OCI-LY1 (cell line): ENCODE results near the gene PTRHD1.

Source experiments
- H2AFZ ChIP-seq: fragments of 200-600 bp; sonication (generic), shearing (Covaris generic); 2 replicates; pipeline ENCODE4 v1.6.0; 2014; ENCODE audit warnings: antibody characterized with exemption, mild to moderate bottlenecking, low read length
- H3F3A ChIP-seq: fragments of 200-600 bp; sonication (generic), shearing (Covaris generic); 2 replicates; pipeline ENCODE4 v1.6.0; 2014; ENCODE audit warnings: mild to moderate bottlenecking, antibody characterized with exemption, low read length, moderate library complexity; ENCODE audit not compliant: insufficient read depth
- H3K27ac ChIP-seq: fragments of 200-600 bp; sonication (generic); 2 replicates; pipeline ENCODE4 v1.5.1; 2014; ENCODE audit warnings: low read length, mixed run types, mild to moderate bottlenecking, low read depth; ENCODE audit not compliant: poor library complexity, severe bottlenecking
- H3K27me3 ChIP-seq: fragments of 200-600 bp; sonication (generic); 2 replicates; pipeline ENCODE4 v1.6.0; 2014; ENCODE audit warnings: antibody characterized with exemption, mild to moderate bottlenecking, low read length, moderate library complexity; ENCODE audit not compliant: insufficient read depth
- H3K36me3 ChIP-seq: fragments of 200-600 bp; sonication (generic); 2 replicates; pipeline ENCODE4 v1.6.1; 2014; ENCODE audit warnings: mild to moderate bottlenecking, antibody characterized with exemption, low read length, moderate library complexity, mixed read lengths; ENCODE audit not compliant: insufficient read depth
- H3K4me1 ChIP-seq: fragments of 200-600 bp; sonication (generic); 2 replicates; pipeline ENCODE4 v1.5.1; 2014; ENCODE audit warnings: mild to moderate bottlenecking, low read length, moderate library complexity; ENCODE audit not compliant: insufficient read depth, severe bottlenecking
- H3K4me2 ChIP-seq: fragments of 200-600 bp; sonication (generic), shearing (Covaris generic); 2 replicates; pipeline ENCODE4 v1.6.1; 2014; ENCODE audit warnings: low read length
- H3K4me3 ChIP-seq: fragments of 200-600 bp; sonication (generic); 2 replicates; pipeline ENCODE4 v1.5.1; 2014; ENCODE audit warnings: low read length, low read depth, mild to moderate bottlenecking, mixed read lengths; ENCODE audit not compliant: poor library complexity, severe bottlenecking
- H3K79me2 ChIP-seq: fragments of 200-600 bp; shearing (Covaris generic); 2 replicates; pipeline ENCODE4 v1.6.1; 2016; ENCODE audit warnings: mixed run types, low read length, mixed read lengths; ENCODE audit not compliant: insufficient read depth
- H3K9ac ChIP-seq: fragments of 200-600 bp; sonication (generic), shearing (Covaris generic); 2 replicates; pipeline ENCODE4 v1.6.1; 2014; ENCODE audit warnings: mild to moderate bottlenecking, low read length, mixed read lengths
- H3K9me2 ChIP-seq: fragments of 200-600 bp; sonication (generic), shearing (Covaris generic); 2 replicates; pipeline ENCODE4 v1.6.1; 2014; ENCODE audit warnings: low read depth, mild to moderate bottlenecking, low read length, mixed read lengths
- H3K9me3 ChIP-seq: fragments of 200-600 bp; shearing (Covaris generic); 2 replicates; pipeline ENCODE4 v1.6.1; 2014; ENCODE audit warnings: low read length, mixed read lengths
- H4K20me1 ChIP-seq: fragments of 200-600 bp; sonication (generic), shearing (Covaris generic); 2 replicates; pipeline ENCODE4 v1.6.0; 2016; ENCODE audit warnings: mild to moderate bottlenecking, low read length; ENCODE audit not compliant: insufficient read depth
- EZH2 ChIP-seq: fragments of 200-600 bp; sonication (generic), shearing (Covaris generic); IDR thresholded peaks from 2 replicates; pipeline ENCODE4 v1.8.0; 2017; ENCODE audit warnings: borderline replicate concordance, mixed run types, mild to moderate bottlenecking, antibody characterized with exemption, low read length, moderate library complexity, mixed read lengths
- TF ChIP-seq, protein P1 (sequence below): fragments of 200-600 bp; sonication (generic), shearing (Covaris generic); IDR thresholded peaks from 2 replicates; pipeline ENCODE4 v1.5.1; 2017; ENCODE audit warnings: mild to moderate bottlenecking, antibody characterized with exemption, low read length, moderate library complexity, mixed read lengths

The PTRHD1 gene

DNA sequence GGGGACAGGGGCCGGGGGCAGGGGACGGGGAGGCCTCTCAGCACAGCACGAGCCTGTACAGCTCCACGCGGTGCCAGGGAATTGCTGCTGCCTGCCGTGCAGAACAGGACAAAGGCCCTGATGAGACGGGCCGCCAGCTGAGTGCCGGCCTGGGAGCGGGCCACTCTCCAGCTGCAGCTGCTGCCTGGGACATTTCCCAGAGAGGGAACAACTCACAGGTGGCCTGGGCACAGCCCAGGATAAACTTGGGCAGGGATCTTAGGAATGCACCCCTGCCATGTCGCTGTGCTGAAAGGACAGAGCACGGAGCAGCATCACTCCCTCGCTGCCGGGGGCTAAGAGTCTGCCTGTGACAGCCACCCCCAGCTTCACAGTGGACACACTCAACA, 38.9 kb upstream of the PTRHD1 start:
- no peak overlapping the region for H3K9ac ChIP-seq
- no peaks in the 10 kb centered on the region for H4K20me1 ChIP-seq
- H3K27ac ChIP-seq, result no peak overlapping the region
- no peak for TF ChIP-seq EZH2
- H3K9me3 ChIP-seq, result no peaks in the 10 kb centered on the region
- no peak overlapping the region for H3K4me3 ChIP-seq
- no peaks in the 10 kb centered on the region for H3K79me2 ChIP-seq
- no peaks in the 10 kb centered on the region for H3F3A ChIP-seq
- H3K27me3 ChIP-seq, result no peaks in the 10 kb centered on the region
- H2AFZ ChIP-seq, result no peak overlapping the region
- H3K36me3 ChIP-seq, result peaks cover 46% of the 10 kb centered on the region
- H3K4me2 ChIP-seq, result no peak overlapping the region
- no peaks in the 10 kb centered on the region for H3K9me2 ChIP-seq
- peaks cover 14% of the 10 kb centered on the region for H3K4me1 ChIP-seq

- H3K36me3 ChIP-seq, result peaks cover 45% of the 10 kb centered on the region; the same call in 1 of the 2 replicates
- TF ChIP-seq EZH2, result no peak
- TF ChIP-seq, protein P1, sequence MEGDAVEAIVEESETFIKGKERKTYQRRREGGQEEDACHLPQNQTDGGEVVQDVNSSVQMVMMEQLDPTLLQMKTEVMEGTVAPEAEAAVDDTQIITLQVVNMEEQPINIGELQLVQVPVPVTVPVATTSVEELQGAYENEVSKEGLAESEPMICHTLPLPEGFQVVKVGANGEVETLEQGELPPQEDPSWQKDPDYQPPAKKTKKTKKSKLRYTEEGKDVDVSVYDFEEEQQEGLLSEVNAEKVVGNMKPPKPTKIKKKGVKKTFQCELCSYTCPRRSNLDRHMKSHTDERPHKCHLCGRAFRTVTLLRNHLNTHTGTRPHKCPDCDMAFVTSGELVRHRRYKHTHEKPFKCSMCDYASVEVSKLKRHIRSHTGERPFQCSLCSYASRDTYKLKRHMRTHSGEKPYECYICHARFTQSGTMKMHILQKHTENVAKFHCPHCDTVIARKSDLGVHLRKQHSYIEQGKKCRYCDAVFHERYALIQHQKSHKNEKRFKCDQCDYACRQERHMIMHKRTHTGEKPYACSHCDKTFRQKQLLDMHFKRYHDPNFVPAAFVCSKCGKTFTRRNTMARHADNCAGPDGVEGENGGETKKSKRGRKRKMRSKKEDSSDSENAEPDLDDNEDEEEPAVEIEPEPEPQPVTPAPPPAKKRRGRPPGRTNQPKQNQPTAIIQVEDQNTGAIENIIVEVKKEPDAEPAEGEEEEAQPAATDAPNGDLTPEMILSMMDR, result no peak
Observed at GRCh38 chr2:24831221-24832072, 38.3 kb upstream of the PTRHD1 start.

GRCh38 chr2:24830786-24831185, 37.6 kb upstream of the PTRHD1 start:
- H3K79me2 ChIP-seq, result no peaks in the 10 kb centered on the region
- no peak overlapping the region for H3K27ac ChIP-seq
- no peaks in the 10 kb centered on the region for H3K9me3 ChIP-seq
- no peak overlapping the region for H3K4me2 ChIP-seq
- H3K9ac ChIP-seq, result no peak overlapping the region
- no peaks in the 10 kb centered on the region for H3K9me2 ChIP-seq
- peaks cover 26% of the 10 kb centered on the region for H3K4me1 ChIP-seq
- H3F3A ChIP-seq, result no peaks in the 10 kb centered on the region; the same call in 1 of the 2 replicates
- peaks cover 40% of the 10 kb centered on the region; the same call in 1 of the 2 replicates for H3K36me3 ChIP-seq
- no peak overlapping the region for H2AFZ ChIP-seq
- H3K27me3 ChIP-seq, result no peaks in the 10 kb centered on the region
- H4K20me1 ChIP-seq, result no peaks in the 10 kb centered on the region
- no peak overlapping the region for H3K4me3 ChIP-seq
- TF ChIP-seq EZH2, result no peak
- TF ChIP-seq, protein P1, result no peak

More at GRCh38 chr2:24831221-24832072, 38.3 kb upstream of the PTRHD1 start:
- Histone ChIP-seq H3K9me3 (no peaks in the 10 kb centered on the region), H3K4me3 (no peak overlapping the region), H3F3A (no peaks in the 10 kb centered on the region), H3K4me1 (peaks cover 20% of the 10 kb centered on the region), H3K79me2 (no peaks in the 10 kb centered on the region), H2AFZ (no peak overlapping the region), H3K27me3 (no peaks in the 10 kb centered on the region), H3K9me2 (no peaks in the 10 kb centered on the region), H4K20me1 (no peaks in the 10 kb centered on the region), H3K4me2 (no peak overlapping the region), H3K9ac (no peak overlapping the region), H3K27ac (no peak overlapping the region)
